NCI-H1417 (cell line): Measurements from ENCODE around the gene WIPF3.
A peak's percentile ranks its signal among the peaks of the same experiment; 100 is the strongest.

Source experiments
- DNase-seq, 3 experiments: peaks; one replicate each; lab custom pipeline; 2025; lab: John Stamatoyannopoulos, UW

Gene WIPF3

GRCh38 chr7:29847916-29848315, 41.6 kb downstream of the WIPF3 start:
- no peak for DNase-seq

GRCh38 chr7:29848941-29849340, 42.6 kb downstream of the WIPF3 start:
- no peak for DNase-seq

GRCh38 chr7:29851487-29851886, 45.2 kb downstream of the WIPF3 start:
- DNase-seq = no peak

- no peak for DNase-seq
Measured at GRCh38 chr7:29852457-29852856, 46.1 kb downstream of the WIPF3 start.

- peak in 1 of 3 experiments; percentile 9 for DNase-seq
Measured at GRCh38 chr7:29853072-29853471, 46.8 kb downstream of the WIPF3 start.

GRCh38 chr7:29853789-29854188, 47.5 kb downstream of the WIPF3 start:
- peak; percentile 22 to 81 (median 69) for DNase-seq

GRCh38 chr7:29854257-29854938, 48.1 kb downstream of the WIPF3 start:
- peak in 2 of 3 experiments; percentile 18 to 79 for DNase-seq

GRCh38 chr7:29857654-29858053, 51.3 kb downstream of the WIPF3 start:
- DNase-seq = no peak

- DNase-seq = no peak
Measured at GRCh38 chr7:29858191-29858951, 52.1 kb downstream of the WIPF3 start.

- no peak for DNase-seq
Measured at GRCh38 chr7:29859104-29859503, 52.8 kb downstream of the WIPF3 start.

- no peak for DNase-seq
Measured at GRCh38 chr7:29859524-29860185, 53.3 kb downstream of the WIPF3 start.

- no peak for DNase-seq
Measured at GRCh38 chr7:29860186-29860585, 53.9 kb downstream of the WIPF3 start.

GRCh38 chr7:29861884-29862283, 55.6 kb downstream of the WIPF3 start:
- DNase-seq = no peak

- peak in 1 of 3 experiments; percentile 21 for DNase-seq
Measured at GRCh38 chr7:29864656-29865055, 58.3 kb downstream of the WIPF3 start.

- no peak for DNase-seq
Measured at GRCh38 chr7:29865526-29865925, 59.2 kb downstream of the WIPF3 start.

- peak in 1 of 3 experiments; percentile 19 for DNase-seq
Measured at GRCh38 chr7:29866490-29866930, 60.2 kb downstream of the WIPF3 start.

GRCh38 chr7:29871787-29872398, 65.6 kb downstream of the WIPF3 start:
- DNase-seq = no peak

GRCh38 chr7:29873644-29874294, 67.5 kb downstream of the WIPF3 start:
- DNase-seq = no peak

GRCh38 chr7:29875741-29876140, 69.4 kb downstream of the WIPF3 start:
- no peak for DNase-seq

GRCh38 chr7:29877196-29877595, 70.9 kb downstream of the WIPF3 start:
- DNase-seq = peak in 2 of 3 experiments; percentile 22 to 78

GRCh38 chr7:29878081-29878688, 71.9 kb downstream of the WIPF3 start:
- DNase-seq = peak; percentile 33 to 66 (median 47)
